ENCODE results near the gene NNMT. TPM values are rescaled to one million over a fixed set of nuclear protein-coding genes. Genes with fewer than 3 reads are reported as not detected.

The NNMT gene
- total RNA-seq, 1 experiment from 2014 or later = not detected

DNA sequence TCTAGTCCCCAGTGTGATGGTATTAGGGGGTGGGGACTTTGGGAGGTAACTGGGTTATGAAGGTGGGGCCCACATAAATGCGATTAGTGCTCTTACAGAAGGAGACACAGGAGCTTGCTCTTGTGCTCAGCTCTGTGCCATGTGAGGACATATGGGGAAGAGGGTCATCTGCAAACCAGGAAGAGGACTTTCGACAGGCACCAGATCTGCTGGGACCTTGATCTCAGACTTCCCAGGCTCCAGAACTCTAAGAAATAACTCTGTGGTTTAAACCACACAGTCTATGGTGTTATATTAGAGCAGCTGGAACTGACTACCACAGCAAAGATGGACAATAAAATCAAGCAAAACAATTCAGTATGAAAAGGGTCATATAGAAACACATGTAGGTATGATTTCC, 26.7 kb downstream of the NNMT start:
- peaks cover 11% of the 10 kb centered on the region; the same call in 1 of the 2 replicates for H3K4me1 ChIP-seq (ENCODE audit: insufficient read depth, low read length)

More for the DNA sequence above, 26.7 kb downstream of the NNMT start:
- H3K79me2 ChIP-seq (ENCODE audit: insufficient read depth, low read length) = no peaks in the 10 kb centered on the region
- no peak overlapping the region for H3K4me2 ChIP-seq (ENCODE audit: insufficient read depth, insufficient read length, low read length)
- no peak overlapping the region for H3K56ac ChIP-seq (ENCODE audit: insufficient read length, low read depth, low read length)
- no peak overlapping the region for H2BK12ac ChIP-seq (ENCODE audit: insufficient read length, low read depth, low read length)
- TF ChIP-seq, protein P1, sequence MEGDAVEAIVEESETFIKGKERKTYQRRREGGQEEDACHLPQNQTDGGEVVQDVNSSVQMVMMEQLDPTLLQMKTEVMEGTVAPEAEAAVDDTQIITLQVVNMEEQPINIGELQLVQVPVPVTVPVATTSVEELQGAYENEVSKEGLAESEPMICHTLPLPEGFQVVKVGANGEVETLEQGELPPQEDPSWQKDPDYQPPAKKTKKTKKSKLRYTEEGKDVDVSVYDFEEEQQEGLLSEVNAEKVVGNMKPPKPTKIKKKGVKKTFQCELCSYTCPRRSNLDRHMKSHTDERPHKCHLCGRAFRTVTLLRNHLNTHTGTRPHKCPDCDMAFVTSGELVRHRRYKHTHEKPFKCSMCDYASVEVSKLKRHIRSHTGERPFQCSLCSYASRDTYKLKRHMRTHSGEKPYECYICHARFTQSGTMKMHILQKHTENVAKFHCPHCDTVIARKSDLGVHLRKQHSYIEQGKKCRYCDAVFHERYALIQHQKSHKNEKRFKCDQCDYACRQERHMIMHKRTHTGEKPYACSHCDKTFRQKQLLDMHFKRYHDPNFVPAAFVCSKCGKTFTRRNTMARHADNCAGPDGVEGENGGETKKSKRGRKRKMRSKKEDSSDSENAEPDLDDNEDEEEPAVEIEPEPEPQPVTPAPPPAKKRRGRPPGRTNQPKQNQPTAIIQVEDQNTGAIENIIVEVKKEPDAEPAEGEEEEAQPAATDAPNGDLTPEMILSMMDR (conservative IDR thresholded peaks at IDR 0.05) = no peak
- H3K27me3 ChIP-seq (ENCODE audit: insufficient read depth, low read length) = no peaks in the 10 kb centered on the region
- H3K9ac ChIP-seq (ENCODE audit: extremely low read depth, insufficient read length, low read length) = no peak overlapping the region
- H3K14ac ChIP-seq (ENCODE audit: insufficient read depth, low read length) = no peak overlapping the region
- DNase-seq = no peak
- no peak overlapping the region for H3K4ac ChIP-seq (ENCODE audit: low read depth, low read length)
- peaks cover 0 to 4% of the 10 kb centered on the region in 2 experiments; a peak in 3 of 5 replicates for H3K9me3 Mint-ChIP-seq
- H4K8ac ChIP-seq (replicated peaks; ENCODE audit: insufficient read length, low read depth, low read length) = no peak overlapping the region
- no peak overlapping the region for H3K18ac ChIP-seq (ENCODE audit: insufficient read length, low read depth, low read length)
- H3K36me3 Mint-ChIP-seq (ENCODE audit: insufficient read depth in 1 of 3, low read depth in 3 of 3) = peaks cover 0 to 8% (median 2%) of the 10 kb centered on the region in 3 experiments; a peak in 2 of 7 replicates
- no peak overlapping the region for H4K5ac ChIP-seq (ENCODE audit: insufficient read length, low read depth, low read length)
- H3K27ac Mint-ChIP-seq = no peak overlapping the region
- H2BK120ac ChIP-seq (ENCODE audit: low read depth, low read length, poor library complexity, severe bottlenecking) = no peak overlapping the region
- H3K23me2 ChIP-seq (ENCODE audit: insufficient read length, low read depth, low read length, poor library complexity, severe bottlenecking) = no peaks in the 10 kb centered on the region
- WGBS (ENCODE audit: extremely low coverage, insufficient read length, low lambda C conversion rate) = no CpG with 5 or more reads among the region's 2 CpGs
- no peaks in the 10 kb centered on the region for H4K20me1 ChIP-seq (ENCODE audit: control insufficient read depth, insufficient read depth, insufficient read length)
- H2BK5ac ChIP-seq (ENCODE audit: insufficient read length, low read length) = no peak overlapping the region
- H2AK5ac ChIP-seq (ENCODE audit: insufficient read length, low read length) = no peak overlapping the region
- peaks cover 29 to 31% of the 10 kb centered on the region in 2 experiments for H3K4me1 Mint-ChIP-seq
- no peak overlapping the region for H2BK15ac ChIP-seq (ENCODE audit: low read depth, low read length)
- H3K79me1 ChIP-seq (ENCODE audit: insufficient read depth, low read depth, low read length, poor library complexity, severe bottlenecking) = no peaks in the 10 kb centered on the region
- no peak overlapping the region for H3K23ac ChIP-seq (ENCODE audit: insufficient read length, low read depth, low read length)
- no peak overlapping the region for H4K91ac ChIP-seq (ENCODE audit: insufficient read length, low read depth, low read length)
- no peak overlapping the region for H3K27ac ChIP-seq (ENCODE audit: insufficient read length, low read depth, low read length)
- H3T11ph ChIP-seq (ENCODE audit: low read length) = no peak overlapping the region
- no peaks in the 10 kb centered on the region for H3K9me3 ChIP-seq (ENCODE audit: control insufficient read depth, low read depth, low read length)
- H3K27me3 Mint-ChIP-seq (ENCODE audit: low read depth) = peaks cover 3% of the 10 kb centered on the region; the same call in 1 of the 2 replicates
- H2AFZ ChIP-seq (ENCODE audit: low read length) = no peak overlapping the region
- no peak overlapping the region for H3K4me3 Mint-ChIP-seq
- no peak overlapping the region for H2BK20ac ChIP-seq (ENCODE audit: low read depth, low read length, poor library complexity, severe bottlenecking)
